Endothelial cell of umbilical vein (primary cell): ENCODE measurements around the gene MAPKAP1. TPM values are rescaled to one million over a fixed set of nuclear protein-coding genes. Genes with fewer than 3 reads are reported as not detected.

Source experiments
- BruUV-seq: library from RNA; stranded (reverse); fragments of 400-500 nt; replicated peaks from 2 replicates; lab custom pipeline; 2021; lab: Mats Ljungman, UMichigan
- CTCF ChIA-PET: fragments of 300-600, 350-600 bp; sonication (Branson Sonifier 250); formaldehyde crosslinking; loops from one replicate; lab custom pipeline; 2021; ENCODE audit warnings: antibody characterized with exemption, inconsistent platforms; lab: Charles Lee
- POLR2A ChIA-PET: fragments of 300-600, 350-600 bp; sonication (Branson Sonifier 250); formaldehyde crosslinking; loops from one replicate; lab custom pipeline; 2021; ENCODE audit warnings: antibody characterized with exemption, inconsistent platforms; lab: Charles Lee
- DNase-seq: peaks from one replicate; pipeline ENCODE4 v3.0.0-alpha.2; 2011; ENCODE audit warnings: low read depth, low spot score
- FAIRE-seq: peaks from 2 replicates; lab custom pipeline; 2011; peaks lifted over from hg19 to GRCh38; lab: Jason Lieb, UNC
- H2AFZ ChIP-seq: 2 replicates; pipeline ENCODE4 v1.6.0; 2012; ENCODE audit warnings: low read depth, low read length, control low read depth, inconsistent platforms
- H3K27ac ChIP-seq: 2 replicates; pipeline ENCODE4 v1.5.1; 2011; ENCODE audit warnings: low read depth, mild to moderate bottlenecking, control low read depth, low read length, moderate library complexity; ENCODE audit not compliant: insufficient read depth
- H3K27me3 ChIP-seq, 2 experiments: 2 replicates each; pipeline versions ENCODE4 v1.6.0 to v1.6.1; 2011; ENCODE audit warnings: low read length in 2 of 2, mixed read lengths in 1 of 2; ENCODE audit not compliant: control insufficient read depth in 2 of 2, insufficient read depth in 2 of 2
- H3K36me3 ChIP-seq, 2 experiments: 2 replicates in 1 of 2; 3 replicates in 1 of 2; pipeline ENCODE4 v1.5.1; 2011; ENCODE audit warnings: low read length in 2 of 2, mild to moderate bottlenecking in 1 of 2, moderate library complexity in 1 of 2; ENCODE audit not compliant: control insufficient read depth in 2 of 2, insufficient read depth in 2 of 2; ENCODE audit errors: extremely low read depth in 1 of 2
- H3K4me1 ChIP-seq: 3 replicates; pipeline ENCODE4 v1.5.1; 2011; ENCODE audit warnings: mild to moderate bottlenecking, low read length; ENCODE audit not compliant: control insufficient read depth, insufficient read depth; ENCODE audit errors: extremely low read depth
- H3K4me2 ChIP-seq: 2 replicates; pipeline ENCODE4 v1.6.1; 2011; ENCODE audit warnings: low read length, control low read depth, mixed read lengths; ENCODE audit not compliant: insufficient read depth
- H3K4me3 ChIP-seq, 3 experiments: fragments of 200-600 bp in 1 of 3; sonication (generic), shearing (Covaris generic) in 1 of 3; replicated peaks in 1 of 3; 2 replicates each; pipeline ENCODE4 v1.5.1; 2011 to 2016; ENCODE audit warnings: control low read depth in 3 of 3, low read length in 3 of 3, mild to moderate bottlenecking in 2 of 3, inconsistent platforms in 1 of 3, low read depth in 1 of 3, moderate library complexity in 1 of 3; ENCODE audit not compliant: insufficient read depth in 1 of 3
- H3K79me2 ChIP-seq: 2 replicates; pipeline ENCODE4 v1.6.0; 2012; ENCODE audit warnings: low read length, inconsistent platforms; ENCODE audit not compliant: control insufficient read depth, insufficient read depth
- H3K9ac ChIP-seq: replicated peaks from 2 replicates; pipeline ENCODE3; 2011; ENCODE audit warnings: low read length, control low read depth; ENCODE audit not compliant: insufficient read depth; ENCODE audit errors: extremely low read depth
- H3K9me1 ChIP-seq: replicated peaks from 3 replicates; pipeline ENCODE4 v1.6.0; 2011; ENCODE audit warnings: mild to moderate bottlenecking, low read length; ENCODE audit not compliant: control insufficient read depth, insufficient read depth; ENCODE audit errors: extremely low read depth
- H3K9me3 ChIP-seq: replicated peaks from 2 replicates; pipeline ENCODE4 v1.5.1; 2012; ENCODE audit warnings: low read length, inconsistent platforms; ENCODE audit not compliant: control insufficient read depth, insufficient read depth
- H4K20me1 ChIP-seq: replicated peaks from 2 replicates; pipeline ENCODE3; 2011; ENCODE audit warnings: mild to moderate bottlenecking, low read length; ENCODE audit not compliant: control insufficient read depth, insufficient read depth; ENCODE audit errors: extremely low read depth
- CTCF ChIP-seq, 2 donors: IDR thresholded peaks; 1 replicate in 1 of 2; 2 replicates in 1 of 2; pipeline ENCODE4 v1.5.1; 2011; ENCODE audit warnings: low read length in 2 of 2, mild to moderate bottlenecking in 2 of 2, moderate library complexity in 2 of 2, control low read depth in 1 of 2, inconsistent platforms in 1 of 2, low read depth in 1 of 2; ENCODE audit not compliant: insufficient read depth in 1 of 2; ENCODE audit errors: extremely low read depth in 1 of 2
- EZH2 ChIP-seq: IDR thresholded peaks from 2 replicates; pipeline ENCODE4 v1.6.1; 2012; ENCODE audit warnings: borderline replicate concordance, low read depth, mild to moderate bottlenecking, moderate library complexity, low read length, inconsistent platforms; ENCODE audit not compliant: severe bottlenecking
- FOS ChIP-seq: IDR thresholded peaks from 2 replicates; pipeline ENCODE4 v1.6.1; 2011; ENCODE audit warnings: mild to moderate bottlenecking, low read length, moderate library complexity, borderline replicate concordance; ENCODE audit not compliant: insufficient read depth
- GATA2 ChIP-seq: IDR thresholded peaks from 2 replicates; pipeline ENCODE4 v1.7.0; 2011; ENCODE audit warnings: low read depth, mild to moderate bottlenecking, moderate library complexity, mixed read lengths, low read length; ENCODE audit not compliant: insufficient read length, insufficient read depth
- JUN ChIP-seq: IDR thresholded peaks from 2 replicates; pipeline ENCODE4 v1.6.1; 2011; ENCODE audit warnings: borderline replicate concordance, low read depth; ENCODE audit not compliant: insufficient read length, insufficient read depth
- MAX ChIP-seq: IDR thresholded peaks from 2 replicates; pipeline ENCODE4 v1.6.1; 2011; ENCODE audit not compliant: insufficient read depth, insufficient read length
- MYC ChIP-seq: IDR thresholded peaks from one replicate; pipeline ENCODE4 v1.6.1; 2011; ENCODE audit warnings: mild to moderate bottlenecking, low read depth, low read length
- POLR2A ChIP-seq: IDR thresholded peaks from 2 replicates; pipeline ENCODE4 v1.6.1; 2012; ENCODE audit warnings: low read depth, mild to moderate bottlenecking, control low read depth, low read length
- POLR2AphosphoS5 ChIP-seq: IDR thresholded peaks from 2 replicates; pipeline ENCODE4 v1.6.1; 2012; ENCODE audit warnings: low read depth, mild to moderate bottlenecking, control low read depth, low read length, moderate library complexity; ENCODE audit not compliant: insufficient read depth
- dilution Hi-C: fragments of 300-500 bp; cut with MboI; formaldehyde crosslinking; loops from one replicate; pipeline ENCODE4 v1.15.0; 2019; ENCODE audit warnings: low sequenced_read_pairs; ENCODE audit not compliant: extremely low pct_ligation_motif_present
- intact Hi-C: fragments of 100-400 bp; cut with micrococcal nuclease; formaldehyde crosslinking; loops from one replicate; pipeline ENCODE4 v1.10.0; 2022
- polyA plus RNA-seq, 4 experiments: library from polyadenylated mRNA; depleted of rRNA in 3 of 4; stranded (reverse) in 3 of 4; unstranded in 1 of 4; fragments of >200 nt; gene quantifications; 2 replicates each; pipeline versions ENCODE4 v1.2.1 to v1.2.3, GENCODE V29; 2011 to 2012; ENCODE audit warnings: missing spikeins in 1 of 4
- total RNA-seq: library from RNA; stranded (reverse); gene quantifications from 2 replicates; pipeline ENCODE4 v1.2.3, GENCODE V29; 2021

Gene MAPKAP1
- total and polyA plus RNA-seq, 2 donors (not counting 3 experiments of a cell fraction or from before 2014, with no cell fraction given): 61.9 to 99.1 TPM

GRCh38 chr9:125411171-125411756 is 295.7 kb downstream of the MAPKAP1 start:
- ChIA-PET CTCF (interaction anchor here (1.3 to 2.3 kb wide), 2 partner anchors 8 to 1088 kb away, joined by 4 read pairs; no protein-coding TSS in a partner anchor), POLR2A (no interaction called here)
- no TSS peak for BruUV-seq
- FAIRE-seq (no peak), DNase-seq (no peak)
- Histone ChIP-seq H3K9ac (no peak overlapping the region), H3K79me2 (no peaks in the 10 kb centered on the region), H4K20me1 (no peaks in the 10 kb centered on the region), H3K27me3 (no peaks in the 10 kb centered on the region), H3K36me3 (no peaks in the 10 kb centered on the region), H3K4me1 (peaks cover 3% of the 10 kb centered on the region), H2AFZ (no peak overlapping the region), H3K9me1 (no peaks in the 10 kb centered on the region), H3K4me2 (no peak overlapping the region), H3K27ac (no peak overlapping the region), H3K4me3 (no peak overlapping the region), H3K9me3 (no peaks in the 10 kb centered on the region)
- intact Hi-C loops (no loop called here), dilution Hi-C loops (no loop called here)
- TF ChIP-seq POLR2AphosphoS5: no peak
- no peak for TF ChIP-seq POLR2A
- TF ChIP-seq MYC: no peak
- TF ChIP-seq GATA2: no peak
- no peak for TF ChIP-seq EZH2
- no peak for TF ChIP-seq JUN
- no peak for TF ChIP-seq FOS
- no peak for TF ChIP-seq MAX
- TF ChIP-seq CTCF (IDR thresholded peaks at IDR 0.05; ENCODE audit: extremely low read depth in 1 of 2, insufficient read depth in 1 of 2, low read depth in 1 of 2, low read length in 2 of 2): no peak
